Hematopoietic multipotent progenitor cell treated with erythropoietin and hydrocortisone succinate and interleukin-3 and kit ligand, for 8 days (in vitro differentiated cells): ENCODE results near the gene S100A13.
A peak's percentile ranks its signal among the peaks of the same experiment; 100 is the strongest.

Source experiments
- DNase-seq: peaks from one replicate; pipeline ENCODE4 v3.0.0-alpha.2; 2015

S100A13 gene

DNA sequence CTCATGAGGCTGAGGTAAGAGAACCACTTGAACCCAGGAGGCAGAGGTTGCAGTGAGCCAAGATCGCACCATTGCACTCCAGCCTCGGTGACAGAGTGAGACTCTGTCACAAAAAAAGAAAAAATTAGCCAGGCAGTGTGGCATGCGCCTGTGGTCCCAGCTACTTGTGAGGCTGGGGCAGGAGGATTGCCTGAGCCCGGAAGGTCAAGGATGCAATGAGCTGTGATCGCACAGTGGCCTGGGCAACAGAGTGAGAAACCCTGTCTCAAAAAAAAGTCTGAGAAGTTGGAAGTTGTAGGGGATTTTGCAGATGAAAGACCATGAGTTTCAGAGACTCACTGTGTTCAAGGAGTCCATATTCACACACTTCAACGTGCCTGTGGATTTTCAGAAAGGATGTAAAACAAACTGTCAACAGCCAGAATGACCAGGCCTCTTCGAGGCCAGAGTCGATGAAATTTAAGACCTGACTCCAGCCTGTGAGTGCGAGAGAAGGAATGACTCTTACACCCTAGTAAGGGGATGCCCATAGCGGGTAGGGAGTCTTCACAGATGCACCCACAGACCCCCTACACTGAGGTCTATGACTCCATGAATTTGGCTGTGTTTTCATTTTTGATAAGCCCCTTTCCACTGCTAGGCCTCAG, 2.2 kb downstream of the S100A13 start:
- DNase-seq, result no peak

- no peak for DNase-seq
Measured at GRCh38 chr1:153623101-153623500, 4.2 kb downstream of the S100A13 start.

DNA sequence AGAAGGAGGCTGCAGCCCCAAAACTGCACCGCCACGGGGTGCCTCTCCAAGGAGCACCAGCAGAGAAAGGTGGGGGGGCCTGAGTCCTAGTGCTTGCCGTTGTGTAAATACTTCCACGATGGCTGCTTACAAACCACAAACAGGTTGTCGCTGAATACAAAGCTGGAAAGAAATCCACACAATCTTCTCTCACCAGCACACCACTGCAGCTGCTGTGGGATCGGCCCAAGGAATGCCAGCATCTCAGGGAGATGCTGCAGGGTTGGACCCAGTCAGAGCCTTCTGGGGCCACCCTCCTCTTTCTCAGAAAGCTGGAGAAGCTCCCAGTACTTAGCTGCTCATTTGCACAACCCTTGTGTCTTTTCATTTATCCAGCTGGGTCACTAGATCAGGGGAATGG, 8.1 kb downstream of the S100A13 start:
- no peak for DNase-seq

GRCh38 chr1:153617663-153618062, 9.6 kb downstream of the S100A13 start:
- no peak for DNase-seq

- DNase-seq, result no peak
Measured at GRCh38 chr1:153616917-153617311, 10.4 kb downstream of the S100A13 start.

DNA sequence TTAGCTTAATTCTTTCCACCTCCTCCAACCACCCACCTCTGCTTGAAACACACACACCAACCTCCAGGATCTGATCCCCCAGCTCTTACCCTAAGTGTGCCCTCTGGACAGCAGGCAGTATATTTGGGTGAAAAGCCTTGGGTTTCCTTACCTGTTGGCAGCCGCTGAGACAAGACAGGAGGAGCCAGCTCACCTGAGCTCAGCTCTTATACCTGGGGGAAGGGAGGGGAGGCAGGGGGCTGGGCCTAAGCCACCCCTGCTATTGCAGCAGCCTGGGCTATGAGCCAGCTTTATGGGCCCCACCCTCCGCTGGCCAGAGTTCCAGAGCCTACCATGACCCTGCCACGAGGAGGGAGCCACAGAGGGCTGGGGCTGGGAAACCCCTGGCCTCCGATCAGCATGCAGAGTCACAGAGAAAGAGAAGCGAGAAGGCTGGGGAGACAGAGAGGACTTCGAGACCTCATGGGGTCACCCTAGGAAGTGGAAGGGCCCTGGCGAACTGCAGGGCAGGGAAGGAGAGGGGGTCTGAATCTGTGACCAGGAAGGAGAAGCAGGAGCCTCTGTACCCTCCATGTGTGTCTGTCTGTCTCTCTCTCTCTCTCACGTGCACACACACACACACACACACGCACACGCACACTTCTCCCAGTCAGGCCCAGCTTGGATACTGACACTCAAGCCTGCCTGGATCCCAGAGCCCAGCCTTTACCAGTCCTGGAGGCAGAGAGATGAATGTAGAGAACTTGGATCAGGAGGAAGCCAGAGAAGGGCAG, 11.0 kb downstream of the S100A13 start, which contains the start of gene S100A14:
S100A14 (minus strand) TSS at position 182 of the 773 bp plus-strand sequence. CDS start 467 bp downstream, outside the sequence.
- DNase-seq, result peak; percentile 55

DNA sequence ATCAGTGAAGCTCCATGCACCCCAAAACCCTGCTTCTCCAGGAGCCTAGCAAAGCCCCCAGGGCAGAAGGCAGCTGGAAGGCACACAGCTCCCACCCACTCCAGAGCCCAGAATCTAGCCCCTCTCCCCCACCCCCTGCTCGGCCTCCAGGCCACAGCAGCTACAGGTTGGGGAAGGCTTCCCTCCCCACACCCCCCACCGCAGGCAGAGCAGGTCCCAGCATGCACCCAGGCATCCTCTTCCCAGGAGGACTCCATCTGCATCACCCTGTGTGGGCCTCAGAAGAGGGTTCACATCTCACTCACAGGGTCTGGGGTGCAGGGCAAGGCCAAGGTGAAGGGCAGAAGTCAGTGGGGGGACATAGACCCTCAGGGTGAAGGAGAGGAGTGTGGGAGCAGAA, 11.9 kb downstream of the S100A13 start:
- DNase-seq, result no peak

- no peak for DNase-seq
Measured at GRCh38 chr1:153614906-153615305, 12.4 kb downstream of the S100A13 start.

DNA sequence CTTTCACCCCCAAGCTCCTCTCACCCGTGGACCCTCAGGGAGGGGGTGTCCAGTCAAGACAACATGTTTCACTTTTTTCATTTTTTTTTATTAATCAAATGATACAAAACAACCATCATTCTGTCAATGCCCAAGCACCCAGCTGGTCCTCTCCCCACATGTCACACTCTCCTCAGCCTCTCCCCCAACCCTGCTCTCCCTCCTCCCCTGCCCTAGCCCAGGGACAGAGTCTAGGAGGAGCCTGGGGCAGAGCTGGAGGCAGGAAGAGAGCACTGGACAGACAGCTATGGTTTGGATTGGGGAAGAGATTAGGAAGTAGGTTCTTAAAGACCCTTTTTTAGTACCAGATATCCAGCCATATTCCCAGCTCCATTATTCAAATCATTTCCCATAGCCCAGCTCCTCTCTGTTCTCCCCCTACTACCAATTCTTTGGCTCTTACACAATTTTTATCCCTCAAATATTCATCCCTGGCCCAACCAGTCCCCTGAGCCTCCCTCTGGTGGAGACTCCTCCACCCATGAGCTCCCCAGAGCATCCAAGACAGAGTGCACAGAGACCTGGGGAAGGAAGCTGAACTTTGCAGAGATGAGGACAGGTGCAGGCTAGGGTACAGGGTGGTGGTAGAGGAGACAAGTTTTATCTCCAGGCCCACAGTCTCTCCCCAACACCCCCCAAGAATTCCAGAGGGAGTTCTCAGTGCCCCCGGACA, 13.0 kb downstream of the S100A13 start:
- no peak for DNase-seq

- DNase-seq, result no peak
Measured at GRCh38 chr1:153613406-153613805, 13.9 kb downstream of the S100A13 start.

GRCh38 chr1:153612755-153613331, 14.5 kb downstream of the S100A13 start, which contains the start of gene S100A16:
Gene S100A16 (minus strand): TSS chr1:153613137. CDS start chr1:153608151, 4,986 bp downstream.
- DNase-seq, result peak; percentile 66

DNA sequence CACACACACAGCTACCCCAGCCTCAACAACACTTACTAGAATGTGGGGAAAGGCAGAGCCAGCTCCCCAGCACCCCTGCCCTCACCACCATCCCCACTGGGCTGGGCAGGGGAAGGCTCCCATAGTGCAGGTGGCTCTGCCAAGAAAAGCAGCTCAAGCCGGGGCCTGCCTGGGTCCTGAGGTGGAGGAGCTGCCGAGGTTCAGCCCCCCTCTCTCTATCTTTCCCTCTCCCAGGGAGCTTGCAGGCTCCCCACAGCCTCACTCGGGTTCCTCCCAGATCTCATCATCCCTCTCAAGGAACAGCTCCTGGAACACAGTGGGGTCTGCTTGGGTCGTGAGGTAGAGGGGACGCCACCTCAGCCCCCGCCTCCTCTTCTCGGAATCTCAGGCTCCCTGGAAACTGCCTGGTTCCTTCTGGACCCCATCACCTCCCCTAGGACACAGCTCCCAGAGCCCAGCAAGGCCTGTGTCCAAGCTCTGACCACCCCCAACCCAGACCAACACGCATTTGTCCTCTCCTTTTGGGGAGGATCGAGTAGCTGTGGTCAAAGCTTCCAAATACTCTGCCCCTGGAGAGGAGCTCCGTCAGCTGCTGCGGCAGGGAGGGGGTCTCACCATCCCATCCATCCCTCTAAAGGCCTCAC, 15.1 kb downstream of the S100A13 start:
- DNase-seq, result no peak

DNA sequence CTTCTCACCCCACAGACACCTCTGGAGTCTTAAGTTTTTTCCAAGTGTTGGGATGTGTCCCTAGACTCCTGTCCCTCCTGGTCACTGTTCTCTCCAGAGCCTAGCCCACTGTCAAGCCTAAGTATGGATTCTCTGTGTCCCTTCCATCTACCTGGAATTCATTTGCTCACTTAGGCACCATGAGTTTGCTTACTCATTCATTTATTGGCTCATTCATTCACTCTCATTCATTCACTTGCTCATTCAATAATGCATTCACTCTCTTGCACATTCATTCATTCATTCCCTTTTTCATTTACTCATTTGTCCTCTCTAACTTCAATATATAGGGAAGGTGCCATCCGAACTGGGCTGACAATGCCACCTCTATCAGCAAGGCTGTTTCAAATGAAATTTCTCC, 15.9 kb downstream of the S100A13 start:
- no peak for DNase-seq

DNA sequence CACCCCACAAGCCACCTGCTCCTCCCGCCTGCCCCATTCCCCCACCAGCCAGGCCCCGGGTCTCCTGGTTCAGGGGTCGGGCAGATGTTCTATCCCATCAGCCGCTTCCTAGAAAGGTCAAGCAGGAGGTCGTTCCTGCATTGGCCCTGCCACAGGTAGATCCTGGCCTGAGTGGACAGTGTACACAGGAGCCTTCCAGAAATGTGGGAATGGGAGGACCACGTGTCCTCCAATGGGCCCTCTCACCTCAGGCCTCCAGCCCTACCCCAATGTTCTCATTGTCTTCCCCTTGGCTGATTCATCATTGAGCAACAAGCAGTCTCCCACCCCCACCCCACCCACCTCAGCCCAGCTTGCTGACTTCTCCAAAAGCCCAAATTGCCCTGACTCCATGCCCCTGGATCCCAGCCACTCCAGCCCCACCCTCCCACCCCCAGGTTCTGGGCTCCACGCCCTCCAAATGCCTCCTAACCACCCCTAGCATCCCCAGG, 16.4 kb downstream of the S100A13 start:
- no peak for DNase-seq

GRCh38 chr1:153610334-153610733, 17.0 kb downstream of the S100A13 start:
- no peak for DNase-seq

DNA sequence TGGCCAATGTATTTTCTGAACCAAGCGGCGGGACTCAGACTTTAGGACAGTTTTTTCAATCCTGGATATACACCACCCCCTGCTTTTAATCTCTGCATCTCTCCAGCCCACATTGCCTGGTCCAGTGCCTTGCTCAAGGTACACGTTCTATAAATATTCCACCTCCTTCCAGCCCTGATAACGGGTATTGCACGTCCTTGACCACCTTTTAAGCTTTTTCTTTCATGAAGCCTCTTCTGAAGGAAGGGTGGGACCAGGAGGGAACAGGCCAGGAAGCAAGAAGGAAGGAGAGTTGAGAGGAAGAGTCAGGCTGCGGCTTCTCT, 17.8 kb downstream of the S100A13 start:
- no peak for DNase-seq

DNA sequence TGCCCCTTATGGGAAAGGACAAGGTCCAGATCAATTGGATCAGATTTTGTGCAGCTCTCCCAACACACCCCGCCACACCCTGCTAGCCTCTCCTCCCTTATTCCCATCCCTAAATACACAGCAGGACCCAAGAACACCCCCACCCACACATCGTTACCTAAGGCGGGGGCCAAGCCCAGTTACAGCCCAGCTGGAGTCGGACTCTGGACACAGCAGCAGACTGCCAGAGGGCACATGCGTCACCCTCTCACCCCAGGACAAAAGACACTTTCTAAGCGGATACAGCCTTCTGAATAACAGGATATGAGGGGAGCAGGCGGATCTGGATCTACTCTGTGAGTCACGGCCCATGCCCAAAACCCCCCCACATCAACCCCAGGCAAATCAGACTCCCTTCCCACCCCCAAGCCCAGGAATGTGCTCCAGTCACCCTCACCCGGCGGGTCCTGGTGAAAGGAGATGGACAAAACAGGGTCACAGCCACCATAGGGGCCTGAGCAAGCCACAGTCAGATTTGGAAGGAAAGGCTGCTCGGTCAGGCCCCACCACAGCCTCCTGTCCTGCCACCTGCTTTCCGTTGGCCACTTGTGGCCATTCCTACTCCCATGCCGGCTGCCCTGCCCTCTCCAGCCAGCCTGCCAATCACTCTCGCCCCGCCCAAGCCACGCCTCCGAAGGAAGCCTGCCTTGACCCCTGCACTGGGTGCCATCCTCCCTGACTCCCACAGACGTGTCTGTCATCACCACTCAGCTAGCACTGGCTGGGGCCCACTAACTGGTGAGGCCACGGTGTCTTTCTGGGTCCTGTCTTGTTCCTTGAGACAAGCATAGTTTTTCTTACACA, 18.3 kb downstream of the S100A13 start:
- no peak for DNase-seq

DNA sequence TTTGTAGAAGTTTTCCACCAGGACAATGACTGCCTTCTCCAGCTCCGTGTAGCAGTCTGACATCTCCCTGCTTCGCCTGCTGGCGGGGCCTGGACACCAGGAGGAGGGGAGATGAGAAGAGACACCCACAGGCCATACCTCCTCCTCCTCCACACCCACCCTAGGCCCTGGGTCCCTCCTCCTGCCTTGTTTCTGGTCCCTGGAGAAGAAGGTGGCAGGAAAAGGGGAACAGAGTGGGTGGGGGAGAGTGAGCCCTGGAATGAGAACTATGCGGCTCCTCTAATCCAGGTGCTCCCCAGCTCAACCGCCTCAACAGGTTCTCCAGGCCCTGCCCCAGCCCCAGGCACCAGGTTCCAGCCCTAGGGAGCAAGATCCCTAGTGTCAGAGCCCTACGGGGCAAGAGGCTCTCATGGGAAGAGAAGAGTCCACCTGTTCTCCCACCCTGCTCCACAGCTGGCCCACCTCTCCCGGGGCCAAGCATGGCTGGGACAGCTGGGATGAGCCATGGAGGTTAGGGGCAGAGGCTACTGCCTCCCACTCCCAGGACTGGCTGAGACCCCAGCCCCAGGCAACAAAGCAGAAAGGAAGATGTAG, 19.1 kb downstream of the S100A13 start:
- DNase-seq, result no peak

- no peak for DNase-seq
Measured at GRCh38 chr1:153607381-153607780, 19.9 kb downstream of the S100A13 start.

GRCh38 chr1:153606194-153606593, 21.1 kb downstream of the S100A13 start:
- no peak for DNase-seq

DNA sequence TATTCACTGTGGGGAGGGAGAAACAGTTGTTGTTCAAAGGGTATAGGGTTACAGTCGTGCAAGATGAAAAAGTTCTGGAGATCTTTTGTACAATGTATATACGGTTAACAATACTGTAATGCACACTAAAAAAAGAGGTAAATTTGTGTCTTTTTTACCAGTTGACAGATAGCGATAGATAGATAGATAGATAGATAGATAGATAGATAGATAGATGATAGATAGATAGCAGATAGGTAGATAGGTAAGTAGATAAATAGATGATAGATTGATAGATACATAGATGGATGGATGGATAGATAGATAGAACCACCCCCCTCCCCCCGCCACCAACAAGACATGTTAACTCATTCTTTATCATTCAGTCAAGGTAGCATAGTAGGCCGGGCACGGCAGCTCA, 24.6 kb downstream of the S100A13 start:
- no peak for DNase-seq
